ENCODE measurements around the gene PAFAH1B1. TPM values are rescaled to one million over a fixed set of nuclear protein-coding genes. Genes with fewer than 3 reads are reported as not detected.

PAFAH1B1 gene
- total RNA-seq, 1 experiment from 2014 or later: 49.1 TPM

DNA sequence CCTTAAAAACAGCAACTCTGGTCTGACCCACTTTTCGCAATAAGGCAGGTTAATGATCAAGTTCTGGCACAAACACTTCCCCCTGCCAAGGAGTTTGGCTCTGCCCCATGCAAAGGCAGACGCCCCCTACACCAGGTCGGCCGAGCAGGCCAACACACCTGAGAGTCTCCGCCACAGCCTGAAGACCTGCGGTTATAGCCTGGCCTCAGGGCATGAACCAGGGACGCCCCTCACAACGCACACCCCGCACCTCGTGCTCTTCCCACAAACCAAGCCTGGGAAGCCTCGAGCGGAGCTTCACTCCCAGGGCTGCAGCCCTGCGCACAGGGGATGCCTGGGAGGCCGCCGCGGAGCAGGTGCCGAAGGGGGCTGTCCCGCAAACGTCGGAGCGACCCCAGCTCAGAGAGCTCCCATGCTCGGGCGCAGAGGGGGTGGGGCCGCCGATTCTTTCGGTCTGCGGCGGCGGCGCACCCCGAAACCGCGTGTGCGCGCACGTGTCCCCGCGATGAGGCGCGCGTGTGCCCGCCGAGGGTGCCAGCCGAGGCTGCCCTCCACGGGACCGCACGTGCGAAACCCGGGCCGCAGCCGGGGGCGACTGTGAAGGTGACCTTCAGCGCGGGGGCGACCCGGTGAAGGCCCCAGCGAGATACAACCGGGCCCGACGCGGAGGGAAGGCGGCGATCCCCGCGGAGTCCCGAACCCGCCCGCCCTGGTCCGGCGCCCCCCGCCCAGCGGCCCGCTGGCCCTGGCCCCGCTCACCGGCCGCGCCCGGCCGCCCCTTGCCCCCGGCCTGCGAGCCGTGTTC is 117.6 kb downstream of the PAFAH1B1 start:
- Histone ChIP-seq H3K27ac (ENCODE audit: low read length) (peak overlapping the region; percentile 56), H3K9me2 (replicated peaks; ENCODE audit: low read length) (no peaks in the 10 kb centered on the region), H3K79me2 (ENCODE audit: low read length) (peaks cover 60% of the 10 kb centered on the region), H3K27me3 (ENCODE audit: low read length) (no peaks in the 10 kb centered on the region), H3K9me3 (ENCODE audit: low read length) (no peaks in the 10 kb centered on the region), H2AFZ (ENCODE audit: low read length) (no peak overlapping the region), H3K9ac (ENCODE audit: low read length) (peak overlapping the region; percentile 93), H3F3A (ENCODE audit: low read length, unreplicated experiment) (no peaks in the 10 kb centered on the region), H3K4me3 (ENCODE audit: low read length) (peak overlapping the region; percentile 97), H3K36me3 (ENCODE audit: low read depth, low read length) (no peaks in the 10 kb centered on the region), H3K4me2 (ENCODE audit: low read length) (peak overlapping the region; percentile 96), H4K20me1 (ENCODE audit: low read length) (peaks cover 46% of the 10 kb centered on the region), H3K4me1 (ENCODE audit: insufficient read depth, low read length) (peaks cover 20% of the 10 kb centered on the region)
- 0 out of 2 replicates have a peak, but pooled peaks have one; percentile 2 for ATAC-seq
- no peak for TF ChIP-seq CTCF (conservative IDR thresholded peaks at IDR 0.05; ENCODE audit: low read depth, low read length)
- TF ChIP-seq EZH2 (IDR thresholded peaks at IDR 0.05; ENCODE audit: low read length, unreplicated experiment): no peak
- TF ChIP-seq EZH2phosphoT487 (IDR thresholded peaks at IDR 0.05; ENCODE audit: borderline replicate concordance, low read length): no peak
- no TSS peak for BruUV-seq (replicated peaks)
- intact Hi-C loops (cut with micrococcal nuclease): no loop called here
- CTCF ChIA-PET: no interaction called here
- DNase-seq: peak; percentile 3
- POLR2A ChIA-PET (ENCODE audit: unreplicated experiment): no interaction called here

DNA sequence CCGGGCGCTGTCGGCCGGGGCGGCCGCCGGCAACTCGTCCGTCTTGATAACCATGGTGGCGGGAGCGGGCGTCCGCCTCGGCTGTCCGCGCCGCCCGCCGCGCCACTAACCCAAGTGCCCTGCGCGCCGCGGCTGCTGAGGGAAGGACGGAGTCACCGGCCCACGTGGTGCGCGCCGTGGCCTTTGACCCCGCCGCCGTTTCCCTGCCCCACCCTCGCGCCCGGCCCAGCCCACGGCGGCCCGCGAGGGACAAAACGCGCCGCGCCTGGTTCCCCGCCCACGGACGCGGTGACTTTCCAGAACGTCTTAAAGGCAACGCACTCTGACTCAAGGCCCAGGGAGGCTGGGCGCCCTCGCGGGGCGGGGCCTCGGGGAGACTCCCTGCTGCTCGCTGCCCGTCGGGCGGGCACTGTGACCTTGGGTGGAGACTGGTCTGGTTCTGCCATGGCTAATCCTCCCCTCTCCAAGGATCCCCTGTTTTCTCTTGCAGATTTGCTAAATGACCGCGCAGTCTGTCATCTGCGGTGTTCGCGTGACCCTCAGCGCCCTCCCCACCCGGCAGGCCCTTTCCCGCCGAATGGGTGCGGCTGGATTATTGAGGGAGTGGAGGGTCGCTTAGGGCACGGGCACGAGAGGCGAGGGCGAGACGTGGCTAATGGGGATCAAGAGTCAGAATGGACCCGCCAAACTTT is 118.3 kb downstream of the PAFAH1B1 start, which contains the start of gene CLUH:
CLUH (minus strand) TSS at position 157 of the 692 bp plus-strand sequence; CDS start at position 54, 103 bp downstream.
- Histone ChIP-seq H3K9me3 (ENCODE audit: low read length) (no peaks in the 10 kb centered on the region), H3K27ac (ENCODE audit: low read length) (peak within 1 kb of the TSS; percentile 56), H3K9me2 (replicated peaks; ENCODE audit: low read length) (no peaks in the 10 kb centered on the region), H3K9ac (ENCODE audit: low read length) (peak within 1 kb of the TSS; percentile 93), H3K4me2 (ENCODE audit: low read length) (peak within 1 kb of the TSS; percentile 96), H3K27me3 (ENCODE audit: low read length) (no peaks in the 10 kb centered on the region), H3K4me3 (ENCODE audit: low read length) (peak within 1 kb of the TSS; percentile 97), H4K20me1 (ENCODE audit: low read length) (peaks cover 38% of the 10 kb centered on the region), H3K4me1 (ENCODE audit: insufficient read depth, low read length) (peaks cover 20% of the 10 kb centered on the region), H3F3A (ENCODE audit: low read length, unreplicated experiment) (no peaks in the 10 kb centered on the region), H3K79me2 (ENCODE audit: low read length) (peaks cover 53% of the 10 kb centered on the region), H2AFZ (ENCODE audit: low read length) (peak within 1 kb of the TSS; percentile 75), H3K36me3 (ENCODE audit: low read depth, low read length) (no peaks in the 10 kb centered on the region)
- intact Hi-C loops (cut with micrococcal nuclease): no loop called here
- ChIA-PET CTCF (no interaction called here), POLR2A (ENCODE audit: unreplicated experiment) (no interaction called here)
- BruUV-seq (replicated peaks): no TSS peak
- ATAC-seq: peak; percentile 71
- DNase-seq: peak; percentile 95
- TF ChIP-seq EZH2phosphoT487 (IDR thresholded peaks at IDR 0.05; ENCODE audit: borderline replicate concordance, low read length) (no peak), EZH2 (IDR thresholded peaks at IDR 0.05; ENCODE audit: low read length, unreplicated experiment) (no peak), CTCF (conservative IDR thresholded peaks at IDR 0.05; ENCODE audit: low read depth, low read length) (no peak)

All from PC-3 (cell line).